HL-60 (cell line): ENCODE data around the gene ZFYVE26.

ENCODE experiments used
- DNase-seq, 2 experiments: peaks; one replicate each; pipeline ENCODE4 v3.0.0-alpha.2; 2010 to 2020; ENCODE audit warnings: low read depth in 1 of 2, low spot score in 1 of 2
- H3K27ac ChIP-seq: fragments of 250-450 bp; sonication (Bioruptor Pico); replicated peaks from 2 replicates; pipeline ENCODE4 v1.5.1; 2020; ENCODE audit warnings: mild to moderate bottlenecking, moderate library complexity
- H3K27me3 ChIP-seq: fragments of 250-450 bp; sonication (Bioruptor Pico); 2 replicates; pipeline ENCODE4 v1.5.1; 2021; ENCODE audit warnings: mild to moderate bottlenecking, moderate library complexity; ENCODE audit not compliant: insufficient read depth, poor library complexity, severe bottlenecking
- H3K4me3 ChIP-seq: replicated peaks from 2 replicates; pipeline ENCODE4 v1.5.1; 2011; ENCODE audit warnings: mild to moderate bottlenecking, control low read depth, low read length; ENCODE audit not compliant: insufficient read depth
- CTCF ChIP-seq: IDR thresholded peaks from one replicate; pipeline ENCODE4 v1.5.1; 2011; ENCODE audit warnings: low read length, control low read depth, inconsistent platforms; ENCODE audit not compliant: insufficient read depth
- GABPA ChIP-seq: IDR thresholded peaks from 2 replicates; pipeline ENCODE4 v1.6.1; 2012; ENCODE audit warnings: low read depth
- POLR2AphosphoS5 ChIP-seq: IDR thresholded peaks from 2 replicates; pipeline ENCODE4 v1.6.1; 2012; ENCODE audit warnings: low read depth
- SPI1 ChIP-seq: IDR thresholded peaks from 2 replicates; pipeline ENCODE4 v1.6.1; 2012; ENCODE audit warnings: low read depth, mild to moderate bottlenecking, borderline replicate concordance
- TF ChIP-seq, protein P1 (sequence below): IDR thresholded peaks from 2 replicates; pipeline ENCODE4 v1.6.1; 2012; ENCODE audit warnings: low read depth; ENCODE audit not compliant: insufficient replicate concordance

Gene ZFYVE26

GRCh38 chr14:67806246-67806645 lies 10.1 kb downstream of the ZFYVE26 start:
- TF ChIP-seq, protein P1, sequence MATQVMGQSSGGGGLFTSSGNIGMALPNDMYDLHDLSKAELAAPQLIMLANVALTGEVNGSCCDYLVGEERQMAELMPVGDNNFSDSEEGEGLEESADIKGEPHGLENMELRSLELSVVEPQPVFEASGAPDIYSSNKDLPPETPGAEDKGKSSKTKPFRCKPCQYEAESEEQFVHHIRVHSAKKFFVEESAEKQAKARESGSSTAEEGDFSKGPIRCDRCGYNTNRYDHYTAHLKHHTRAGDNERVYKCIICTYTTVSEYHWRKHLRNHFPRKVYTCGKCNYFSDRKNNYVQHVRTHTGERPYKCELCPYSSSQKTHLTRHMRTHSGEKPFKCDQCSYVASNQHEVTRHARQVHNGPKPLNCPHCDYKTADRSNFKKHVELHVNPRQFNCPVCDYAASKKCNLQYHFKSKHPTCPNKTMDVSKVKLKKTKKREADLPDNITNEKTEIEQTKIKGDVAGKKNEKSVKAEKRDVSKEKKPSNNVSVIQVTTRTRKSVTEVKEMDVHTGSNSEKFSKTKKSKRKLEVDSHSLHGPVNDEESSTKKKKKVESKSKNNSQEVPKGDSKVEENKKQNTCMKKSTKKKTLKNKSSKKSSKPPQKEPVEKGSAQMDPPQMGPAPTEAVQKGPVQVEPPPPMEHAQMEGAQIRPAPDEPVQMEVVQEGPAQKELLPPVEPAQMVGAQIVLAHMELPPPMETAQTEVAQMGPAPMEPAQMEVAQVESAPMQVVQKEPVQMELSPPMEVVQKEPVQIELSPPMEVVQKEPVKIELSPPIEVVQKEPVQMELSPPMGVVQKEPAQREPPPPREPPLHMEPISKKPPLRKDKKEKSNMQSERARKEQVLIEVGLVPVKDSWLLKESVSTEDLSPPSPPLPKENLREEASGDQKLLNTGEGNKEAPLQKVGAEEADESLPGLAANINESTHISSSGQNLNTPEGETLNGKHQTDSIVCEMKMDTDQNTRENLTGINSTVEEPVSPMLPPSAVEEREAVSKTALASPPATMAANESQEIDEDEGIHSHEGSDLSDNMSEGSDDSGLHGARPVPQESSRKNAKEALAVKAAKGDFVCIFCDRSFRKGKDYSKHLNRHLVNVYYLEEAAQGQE: no peak
- Histone ChIP-seq H3K4me3 (no peak overlapping the region), H3K27me3 (no peaks in the 10 kb centered on the region), H3K27ac (no peak overlapping the region)
- no peak for DNase-seq

DNA sequence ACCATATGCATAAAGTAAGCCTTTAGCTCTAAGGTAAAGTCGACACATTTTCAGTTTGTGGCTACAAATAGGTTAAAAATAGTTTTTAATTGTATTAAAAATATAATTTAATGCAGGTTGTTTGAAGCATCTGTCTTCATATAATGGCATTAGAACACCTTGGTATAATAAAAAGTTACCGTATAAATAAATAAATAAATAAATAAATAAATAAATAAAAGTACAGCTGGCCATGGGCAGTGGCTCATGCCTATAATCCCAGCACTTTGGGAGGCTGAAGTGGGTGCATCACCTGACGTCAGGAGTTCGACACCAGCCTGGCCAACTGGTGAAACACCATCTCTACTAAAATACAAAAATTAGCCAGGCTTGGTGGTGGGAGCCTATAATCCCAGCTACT lies 15.6 kb downstream of the ZFYVE26 start:
- H3K27ac ChIP-seq: no peak overlapping the region
- no peak for DNase-seq
- H3K27me3 ChIP-seq: no peaks in the 10 kb centered on the region
- no peak for TF ChIP-seq POLR2AphosphoS5
- no peak for TF ChIP-seq CTCF
- TF ChIP-seq SPI1: no peak
- no peak for TF ChIP-seq GABPA
- TF ChIP-seq, protein P1: no peak
- H3K4me3 ChIP-seq: no peak overlapping the region

DNA sequence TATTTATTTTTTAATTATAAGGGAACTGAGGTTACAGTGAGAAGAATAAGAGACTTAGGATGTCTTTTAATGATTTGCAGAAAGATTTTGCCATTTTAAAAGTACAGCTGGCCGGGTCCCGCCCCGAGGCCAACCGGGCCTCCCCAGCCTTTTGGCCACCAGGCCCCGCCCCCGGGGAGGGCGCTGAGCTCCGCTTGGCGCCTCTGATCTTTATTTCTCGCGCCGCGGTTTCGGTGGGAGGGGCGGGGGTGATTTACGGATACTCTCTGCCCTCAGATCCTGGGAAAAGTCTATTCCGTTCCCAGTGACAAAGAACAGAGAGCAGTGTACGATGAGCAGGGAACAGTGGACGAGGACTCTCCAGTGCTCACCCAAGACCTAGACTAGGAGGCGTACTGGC lies 17.7 kb downstream of the ZFYVE26 start:
- TF ChIP-seq GABPA: no peak
- TF ChIP-seq, protein P1: no peak
- no peak for TF ChIP-seq POLR2AphosphoS5
- TF ChIP-seq SPI1: no peak
- TF ChIP-seq CTCF: no peak
- H3K4me3 ChIP-seq: no peak overlapping the region
- H3K27me3 ChIP-seq: no peaks in the 10 kb centered on the region
- no peak for DNase-seq
- no peak overlapping the region for H3K27ac ChIP-seq

DNA sequence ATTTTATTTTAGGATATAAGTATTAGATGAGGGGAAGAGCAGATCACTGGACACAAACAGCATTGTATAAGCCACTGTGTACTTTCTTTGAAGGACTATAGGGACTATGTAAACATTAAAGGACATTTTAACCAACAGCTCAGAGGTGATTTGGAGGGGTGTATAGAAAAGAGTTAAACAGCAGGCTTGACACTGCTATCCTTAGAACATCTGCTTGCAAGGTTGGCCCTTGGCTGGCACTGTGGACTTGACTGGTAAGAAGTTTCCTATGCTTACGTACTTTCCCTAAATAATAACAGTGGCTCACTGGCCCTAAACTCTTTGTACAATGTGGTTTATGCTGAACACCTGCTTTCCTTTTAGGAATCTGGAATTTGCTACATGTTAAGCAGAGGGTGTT lies 28.7 kb downstream of the ZFYVE26 start:
- Histone ChIP-seq H3K4me3 (no peak overlapping the region), H3K27me3 (no peaks in the 10 kb centered on the region), H3K27ac (no peak overlapping the region)
- DNase-seq: no peak
- TF ChIP-seq SPI1 (no peak), GABPA (no peak), POLR2AphosphoS5 (no peak)
- TF ChIP-seq, protein P1: no peak
